ENCODE measurements around the gene LTBP2. TPM values are rescaled to one million over a fixed set of nuclear protein-coding genes. Genes with fewer than 3 reads are reported as not detected.

Gene LTBP2
- total and polyA plus RNA-seq, 3 donors from 2014 or later, result 19.6 to 45.3 (median 23.3) TPM

GRCh38 chr14:74511966-74512830 lies 99.8 kb downstream of the LTBP2 start:
- no peaks in the 10 kb centered on the region for H3K36me3 ChIP-seq (ENCODE audit: low read depth, missing control alignments)
- H3K27me3 ChIP-seq, result no peaks in the 10 kb centered on the region
- intact Hi-C loops (cut with DNase I; ENCODE audit: low total_unique reads), result no loop called here
- WGBS, 2 donors, result 85 to 89% methylated on average over 7 to 10 of the region's 10 CpGs
- DNase-seq, result no peak
- H3K9me3 ChIP-seq, result no peaks in the 10 kb centered on the region
- peaks cover 5% of the 10 kb centered on the region for H3K4me1 ChIP-seq
- no peak overlapping the region for H3K4me3 ChIP-seq
- no peak overlapping the region for H3K27ac ChIP-seq
- TF ChIP-seq, protein P1, sequence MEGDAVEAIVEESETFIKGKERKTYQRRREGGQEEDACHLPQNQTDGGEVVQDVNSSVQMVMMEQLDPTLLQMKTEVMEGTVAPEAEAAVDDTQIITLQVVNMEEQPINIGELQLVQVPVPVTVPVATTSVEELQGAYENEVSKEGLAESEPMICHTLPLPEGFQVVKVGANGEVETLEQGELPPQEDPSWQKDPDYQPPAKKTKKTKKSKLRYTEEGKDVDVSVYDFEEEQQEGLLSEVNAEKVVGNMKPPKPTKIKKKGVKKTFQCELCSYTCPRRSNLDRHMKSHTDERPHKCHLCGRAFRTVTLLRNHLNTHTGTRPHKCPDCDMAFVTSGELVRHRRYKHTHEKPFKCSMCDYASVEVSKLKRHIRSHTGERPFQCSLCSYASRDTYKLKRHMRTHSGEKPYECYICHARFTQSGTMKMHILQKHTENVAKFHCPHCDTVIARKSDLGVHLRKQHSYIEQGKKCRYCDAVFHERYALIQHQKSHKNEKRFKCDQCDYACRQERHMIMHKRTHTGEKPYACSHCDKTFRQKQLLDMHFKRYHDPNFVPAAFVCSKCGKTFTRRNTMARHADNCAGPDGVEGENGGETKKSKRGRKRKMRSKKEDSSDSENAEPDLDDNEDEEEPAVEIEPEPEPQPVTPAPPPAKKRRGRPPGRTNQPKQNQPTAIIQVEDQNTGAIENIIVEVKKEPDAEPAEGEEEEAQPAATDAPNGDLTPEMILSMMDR (IDR thresholded peaks at IDR 0.05), result no peak

DNA sequence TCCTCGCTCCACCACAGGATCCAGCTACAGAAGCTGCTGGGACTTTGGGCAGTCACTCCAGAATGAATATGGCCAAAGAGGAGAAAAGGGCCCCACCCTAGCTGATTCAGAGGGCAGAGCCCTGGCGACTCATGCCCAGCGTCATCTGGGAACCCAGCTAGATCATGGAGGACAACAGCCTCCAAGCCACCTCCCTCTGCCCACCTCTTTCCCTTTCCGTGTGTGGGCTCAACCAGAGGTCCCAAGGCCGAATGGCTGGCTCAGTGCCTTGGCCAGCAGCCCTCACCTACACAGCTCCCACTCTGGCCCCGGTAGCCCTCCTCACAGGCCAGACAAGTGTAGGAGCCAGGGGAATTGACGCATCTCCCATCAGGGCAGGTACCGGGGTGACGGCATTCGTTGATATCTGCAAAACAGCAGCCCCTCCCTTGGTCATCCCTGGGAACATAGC lies 101.1 kb downstream of the LTBP2 start:
- intact Hi-C loops (cut with DNase I; ENCODE audit: low total_unique reads), result no loop called here
- Histone ChIP-seq H3K27me3 (no peaks in the 10 kb centered on the region), H3K27ac (no peak overlapping the region), H3K4me1 (peaks cover 5% of the 10 kb centered on the region), H3K9me3 (no peaks in the 10 kb centered on the region), H3K36me3 (ENCODE audit: low read depth, missing control alignments) (no peaks in the 10 kb centered on the region), H3K4me3 (no peak overlapping the region)
- no peak for TF ChIP-seq POLR2A (IDR thresholded peaks at IDR 0.05)
- TF ChIP-seq, protein P1 (IDR thresholded peaks at IDR 0.05), result no peak
- DNase-seq, result no peak
- WGBS, 2 donors, result 56 to 64% methylated on average over 9 to 10 of the region's 10 CpGs

- Histone ChIP-seq H3K4me1 (peaks cover 5% of the 10 kb centered on the region), H3K36me3 (ENCODE audit: low read depth, missing control alignments) (no peaks in the 10 kb centered on the region), H3K4me3 (no peak overlapping the region), H3K27me3 (no peaks in the 10 kb centered on the region), H3K27ac (no peak overlapping the region), H3K9me3 (no peaks in the 10 kb centered on the region)
- intact Hi-C loops (cut with DNase I; ENCODE audit: low total_unique reads), result no loop called here
- no peak for TF ChIP-seq POLR2A (IDR thresholded peaks at IDR 0.05)
- TF ChIP-seq, protein P1 (IDR thresholded peaks at IDR 0.05), result no peak
- no peak for DNase-seq
- 81 to 83% methylated on average over 3 to 21 of the region's 21 CpGs for WGBS, 2 donors
These were observed 101.7 kb downstream of the LTBP2 start for GRCh38 chr14:74510223-74510931.

DNA sequence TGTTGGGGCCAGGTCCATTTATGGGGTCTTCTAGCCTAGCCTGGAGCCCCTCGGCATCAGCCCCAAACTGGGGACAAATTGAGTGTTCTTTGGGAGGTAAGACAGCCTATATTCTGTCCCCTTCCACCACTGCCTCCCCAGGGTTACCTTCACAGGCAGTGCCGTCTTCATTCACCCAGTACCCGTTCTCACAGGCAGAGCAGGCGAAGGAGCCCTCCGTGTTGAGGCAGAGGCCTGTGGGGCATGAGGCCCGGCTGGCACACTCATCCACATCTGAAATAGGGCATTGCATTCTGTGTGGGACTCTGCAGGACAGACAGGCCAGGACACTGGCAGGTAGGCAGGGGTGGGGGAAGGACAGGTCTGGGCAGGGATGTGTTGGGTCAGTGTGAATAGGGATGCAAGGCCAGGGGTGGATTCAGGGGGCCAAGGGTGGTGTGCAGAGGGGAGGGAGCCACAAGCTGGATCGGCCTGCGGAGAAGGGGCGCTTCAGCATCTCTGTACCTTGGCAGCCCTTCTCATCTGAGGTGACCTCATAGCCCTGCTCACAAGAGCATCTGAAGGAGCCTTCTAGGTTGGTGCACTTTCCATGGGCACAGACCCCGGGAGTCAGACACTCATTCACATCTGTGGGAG lies 102.3 kb downstream of the LTBP2 start:
- Histone ChIP-seq H3K4me1 (peaks cover 5% of the 10 kb centered on the region), H3K27ac (no peak overlapping the region), H3K36me3 (ENCODE audit: low read depth, missing control alignments) (no peaks in the 10 kb centered on the region), H3K27me3 (no peaks in the 10 kb centered on the region), H3K9me3 (no peaks in the 10 kb centered on the region), H3K4me3 (no peak overlapping the region)
- intact Hi-C loops (cut with DNase I; ENCODE audit: low total_unique reads), result loop anchor here (10.0 kb wide), 1 partner anchor 95 kb away; no protein-coding TSS in a partner anchor
- TF ChIP-seq, protein P1 (IDR thresholded peaks at IDR 0.05), result no peak
- no peak for TF ChIP-seq POLR2A (IDR thresholded peaks at IDR 0.05)
- WGBS, 2 donors, result 90 to 95% methylated on average over 9 to 10 of the region's 10 CpGs
- no peak for DNase-seq

All from testis (tissue), 3 donors.